K562 (cell line): ENCODE data around the gene LAT. TPM values are rescaled to one million over a fixed set of nuclear protein-coding genes. Genes with fewer than 3 reads are reported as not detected.

Source experiments
- ESRRA ChIP-seq: fragments of 450-650 bp; IDR thresholded peaks from 2 replicates; pipeline ENCODE4 v1.6.1; 2014; ENCODE audit warnings: low read depth, mild to moderate bottlenecking, moderate library complexity, borderline replicate concordance
- GTF2E2 ChIP-seq: fragments of 200-800 bp; sonication (Bioruptor generic); IDR thresholded peaks from 2 replicates; pipeline ENCODE4 v1.6.1; 2016; ENCODE audit warnings: missing genetic modification characterization, missing compliant biosample characterization
- HDAC2 ChIP-seq: fragments of 450-650 bp; IDR thresholded peaks from 2 replicates; pipeline ENCODE4 v1.6.1; 2016; ENCODE audit warnings: mild to moderate bottlenecking
- MCM3 ChIP-seq: fragments of 450-650 bp; IDR thresholded peaks from 2 replicates; pipeline ENCODE4 v1.6.1; 2016
- NBN ChIP-seq: fragments of 450-650 bp; IDR thresholded peaks from 2 replicates; pipeline ENCODE4 v1.6.1; 2016; ENCODE audit warnings: low read depth, mild to moderate bottlenecking
- NR3C1 ChIP-seq: sonication (generic); formaldehyde crosslinking; IDR thresholded peaks from 2 replicates; pipeline ENCODE4 v1.8.1; 2022; ENCODE audit warnings: missing genetic modification reagents
- PCBP2 ChIP-seq: fragments of 200-400 bp; formaldehyde crosslinking; IDR thresholded peaks from 2 replicates; pipeline ENCODE4 v1.6.1; 2018; ENCODE audit warnings: low read length, low read depth, mild to moderate bottlenecking, moderate library complexity; ENCODE audit not compliant: poor library complexity, severe bottlenecking
- PHB ChIP-seq: fragments of 250-450 bp; sonication (Bioruptor Pico); IDR thresholded peaks from 2 replicates; pipeline ENCODE4 v1.5.0; 2021
- SMARCA5 ChIP-seq: fragments of 450-650 bp; IDR thresholded peaks from 2 replicates; pipeline ENCODE4 v1.6.1; 2016
- SP1 ChIP-seq: sonication (generic); formaldehyde crosslinking; IDR thresholded peaks from 2 replicates; pipeline ENCODE4 v1.8.1; 2022; ENCODE audit warnings: mild to moderate bottlenecking, missing genetic modification reagents
- SREBF1 ChIP-seq: fragments of 150-350 bp; IDR thresholded peaks from 2 replicates; pipeline ENCODE4 v1.6.1; 2014; ENCODE audit warnings: antibody characterized with exemption, low read depth, low read length, borderline replicate concordance
- TAF1 ChIP-seq: IDR thresholded peaks from 2 replicates; pipeline ENCODE4 v1.6.1; 2011; ENCODE audit warnings: mild to moderate bottlenecking, low read length, moderate library complexity; ENCODE audit not compliant: insufficient read depth, control insufficient read depth, severe bottlenecking; ENCODE audit errors: extremely low read depth
- TAF15 ChIP-seq: fragments of 200-400 bp; formaldehyde crosslinking; IDR thresholded peaks from 2 replicates; pipeline ENCODE4 v1.6.1; 2017; ENCODE audit warnings: mild to moderate bottlenecking, low read depth, low read length, moderate library complexity
- TEAD1 ChIP-seq, 2 experiments: fragments of 450-650 bp in 1 of 2; sonication (generic) in 1 of 2; formaldehyde crosslinking; IDR thresholded peaks; 2 replicates each; pipeline versions ENCODE4 v1.4.0 to v1.8.0; 2020 to 2022; ENCODE audit warnings: mild to moderate bottlenecking in 2 of 2, missing genetic modification reagents in 1 of 2
- U2AF2 ChIP-seq: fragments of 200-400 bp; formaldehyde crosslinking; optimal IDR thresholded peaks from 2 replicates; pipeline ENCODE3; 2017; ENCODE audit warnings: low read depth, mild to moderate bottlenecking, low read length
- XRCC3 ChIP-seq: fragments of 450-650 bp; IDR thresholded peaks from 2 replicates; pipeline ENCODE4 v1.6.1; 2017; ENCODE audit warnings: mild to moderate bottlenecking, moderate library complexity
- ZBTB34 ChIP-seq: fragments of 250-450 bp; sonication (Bioruptor Pico); IDR thresholded peaks from 2 replicates; pipeline ENCODE4 v1.8.0; 2021; ENCODE audit warnings: mild to moderate bottlenecking, moderate library complexity
- ZNF12 ChIP-seq: sonication (generic); formaldehyde crosslinking; IDR thresholded peaks from 2 replicates; pipeline ENCODE4 v1.4.0; 2020; ENCODE audit warnings: mild to moderate bottlenecking, missing genetic modification reagents
- ZNF133 ChIP-seq: fragments of 250-450 bp; sonication (Bioruptor Pico); IDR thresholded peaks from 2 replicates; pipeline ENCODE4 v1.4.0; 2020; ENCODE audit warnings: mild to moderate bottlenecking
- ZNF23 ChIP-seq: fragments of 250-450 bp; sonication (Bioruptor Pico); IDR thresholded peaks from 2 replicates; pipeline ENCODE4 v1.4.0; 2020; ENCODE audit warnings: mild to moderate bottlenecking
- ZNF830 ChIP-seq: fragments of 250-450 bp; sonication (Bioruptor Pico); IDR thresholded peaks from 2 replicates; pipeline ENCODE4 v1.5.0; 2021; ENCODE audit warnings: mild to moderate bottlenecking
- ZSCAN32 ChIP-seq: fragments of 450-650 bp; formaldehyde crosslinking; IDR thresholded peaks from 2 replicates; pipeline ENCODE4 v1.4.0; 2020; ENCODE audit warnings: mild to moderate bottlenecking, moderate library complexity
- polyA plus RNA-seq, 8 experiments: library from polyadenylated mRNA; depleted of rRNA in 4 of 8; stranded (reverse) in 5 of 8; unstranded in 3 of 8; fragments of >200 nt; fragmentation: Nextera tagmentation in 2 of 8; fragmentation: Illumina TruSeq in 1 of 8; extraction: Ambion mirVana in 2 of 8; extraction: Trizol in 1 of 8; gene quantifications; 2 replicates each; pipeline versions ENCODE4 v1.2.1 to v1.2.3, GENCODE V29; 2011 to 2014; ENCODE audit warnings: inconsistent platforms in 1 of 8, missing spikeins in 1 of 8
- total RNA-seq, 7 experiments: library from RNA; depleted of rRNA in 6 of 7; stranded (reverse); fragments of >200 nt in 6 of 7; fragmentation: Illumina TruSeq in 2 of 7; extraction: Trizol in 2 of 7; gene quantifications; 2 replicates each; pipeline versions ENCODE4 v1.2.1 to v1.2.3, GENCODE V29; 2011 to 2021; ENCODE audit warnings: low replicate concordance in 1 of 7
- TF ChIP-seq, protein P1 (sequence below): fragments of 450-650 bp; IDR thresholded peaks from 2 replicates; pipeline ENCODE4 v1.7.1; 2018; ENCODE audit warnings: mild to moderate bottlenecking, low read depth; ENCODE audit not compliant: partially characterized antibody

LAT gene
- total and polyA plus RNA-seq, 9 of the 15 experiments (the other 6 are each of a cell fraction or from before 2014, with no cell fraction given) = 0.40 to 4.2 (median 1.3) TPM

DNA sequence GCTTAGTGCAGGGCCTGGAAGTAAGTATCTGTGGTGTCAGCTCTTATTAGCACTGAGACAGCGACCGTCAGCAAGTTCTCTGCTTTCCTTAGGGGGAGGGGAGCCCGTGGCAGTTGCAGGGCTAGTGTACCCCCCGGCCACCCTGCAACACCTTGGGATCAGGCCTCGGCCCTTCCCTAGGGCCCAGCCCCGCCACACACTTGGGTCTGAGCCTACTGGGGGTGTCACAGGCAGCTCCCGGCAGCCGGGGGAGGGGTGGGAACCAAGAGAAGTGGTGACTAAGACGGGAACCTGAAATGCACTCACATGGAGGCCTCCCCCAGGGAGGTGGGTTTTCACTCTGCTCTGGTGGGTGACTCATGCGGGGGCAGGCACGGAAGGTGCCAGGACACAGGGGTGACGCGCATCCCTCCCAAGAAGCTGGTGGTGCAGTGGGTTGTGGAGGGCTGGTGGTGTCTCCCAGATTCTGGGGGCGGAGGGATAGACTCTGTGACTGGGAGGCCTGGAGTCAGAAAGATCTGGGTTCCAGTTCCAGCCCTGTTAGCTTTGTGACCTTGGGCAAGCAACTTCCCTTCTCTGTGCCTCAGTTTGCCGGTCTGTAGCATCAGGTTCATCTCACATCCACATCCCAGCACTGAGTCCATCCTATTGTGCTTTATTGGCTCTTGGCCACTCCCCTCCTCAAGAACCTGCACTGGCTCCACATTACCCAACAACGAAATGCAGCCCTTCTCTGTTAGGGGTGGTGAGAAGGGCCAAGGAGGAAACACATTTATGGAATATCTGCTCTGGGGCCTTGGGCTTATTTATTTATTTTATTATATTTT, 44.5 kb downstream of the LAT start (continued):
- TF ChIP-seq ESRRA (peak; percentile 36; the same call in 1 of the 2 replicates), GTF2E2 (tag) (0 out of 2 replicates have a peak, but pooled peaks have one; percentile 43), PHB (CRISPR knock-in tag) (no peak), ZSCAN32 (no peak), SP1 (CRISPR knock-in tag) (no peak), TAF15 (no peak), ZNF23 (no peak), NBN (no peak), ZNF12 (CRISPR knock-in tag) (no peak), SMARCA5 (peak; percentile 95), ZNF830 (CRISPR knock-in tag) (no peak), NR3C1 (CRISPR knock-in tag) (no peak), HDAC2 (peak; percentile 83), SREBF1 (no peak), U2AF2 (no peak), XRCC3 (no peak), TEAD1 (CRISPR knock-in tag; IDR thresholded peaks at IDR 0.05) (no peak), MCM3 (no peak), PCBP2 (no peak), TAF1 (peak; percentile 33), ZNF133 (CRISPR knock-in tag) (no peak), ZBTB34 (no peak)
- TF ChIP-seq, protein P1, sequence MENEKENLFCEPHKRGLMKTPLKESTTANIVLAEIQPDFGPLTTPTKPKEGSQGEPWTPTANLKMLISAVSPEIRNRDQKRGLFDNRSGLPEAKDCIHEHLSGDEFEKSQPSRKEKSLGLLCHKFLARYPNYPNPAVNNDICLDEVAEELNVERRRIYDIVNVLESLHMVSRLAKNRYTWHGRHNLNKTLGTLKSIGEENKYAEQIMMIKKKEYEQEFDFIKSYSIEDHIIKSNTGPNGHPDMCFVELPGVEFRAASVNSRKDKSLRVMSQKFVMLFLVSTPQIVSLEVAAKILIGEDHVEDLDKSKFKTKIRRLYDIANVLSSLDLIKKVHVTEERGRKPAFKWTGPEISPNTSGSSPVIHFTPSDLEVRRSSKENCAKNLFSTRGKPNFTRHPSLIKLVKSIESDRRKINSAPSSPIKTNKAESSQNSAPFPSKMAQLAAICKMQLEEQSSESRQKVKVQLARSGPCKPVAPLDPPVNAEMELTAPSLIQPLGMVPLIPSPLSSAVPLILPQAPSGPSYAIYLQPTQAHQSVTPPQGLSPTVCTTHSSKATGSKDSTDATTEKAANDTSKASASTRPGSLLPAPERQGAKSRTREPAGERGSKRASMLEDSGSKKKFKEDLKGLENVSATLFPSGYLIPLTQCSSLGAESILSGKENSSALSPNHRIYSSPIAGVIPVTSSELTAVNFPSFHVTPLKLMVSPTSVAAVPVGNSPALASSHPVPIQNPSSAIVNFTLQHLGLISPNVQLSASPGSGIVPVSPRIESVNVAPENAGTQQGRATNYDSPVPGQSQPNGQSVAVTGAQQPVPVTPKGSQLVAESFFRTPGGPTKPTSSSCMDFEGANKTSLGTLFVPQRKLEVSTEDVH = no peak
